ENCODE results near the gene CEP170. TPM values are rescaled to one million over a fixed set of nuclear protein-coding genes. Genes with fewer than 3 reads are reported as not detected.
A peak's percentile ranks its signal among the peaks of the same experiment; 100 is the strongest.

Gene CEP170
- total RNA-seq, 4 donors from 2014 or later, result 40.3 to 114 (median 55.6) TPM

DNA sequence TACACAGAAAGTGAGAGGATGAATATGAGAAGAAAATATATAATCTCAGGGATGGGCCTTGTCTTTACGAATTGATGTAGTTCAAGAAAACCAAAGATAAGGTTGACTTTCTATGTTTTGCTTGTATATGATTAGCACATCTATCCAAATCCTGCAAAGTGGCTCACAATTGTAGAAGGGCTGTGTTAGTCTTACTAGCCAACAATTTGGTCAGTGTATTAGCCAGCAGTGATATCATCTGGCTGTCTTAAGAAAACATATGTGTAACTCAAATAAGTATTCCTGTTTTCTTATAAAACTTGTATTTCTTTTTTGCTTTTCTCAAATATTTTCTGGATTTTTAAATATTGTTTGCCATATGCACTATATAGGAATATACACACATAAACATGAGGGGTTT is 6.3 kb upstream of the CEP170 start:
- peaks cover 0 to 6% of the 10 kb centered on the region in 2 donors for H3K4me1 ChIP-seq
- TF ChIP-seq, protein P1, sequence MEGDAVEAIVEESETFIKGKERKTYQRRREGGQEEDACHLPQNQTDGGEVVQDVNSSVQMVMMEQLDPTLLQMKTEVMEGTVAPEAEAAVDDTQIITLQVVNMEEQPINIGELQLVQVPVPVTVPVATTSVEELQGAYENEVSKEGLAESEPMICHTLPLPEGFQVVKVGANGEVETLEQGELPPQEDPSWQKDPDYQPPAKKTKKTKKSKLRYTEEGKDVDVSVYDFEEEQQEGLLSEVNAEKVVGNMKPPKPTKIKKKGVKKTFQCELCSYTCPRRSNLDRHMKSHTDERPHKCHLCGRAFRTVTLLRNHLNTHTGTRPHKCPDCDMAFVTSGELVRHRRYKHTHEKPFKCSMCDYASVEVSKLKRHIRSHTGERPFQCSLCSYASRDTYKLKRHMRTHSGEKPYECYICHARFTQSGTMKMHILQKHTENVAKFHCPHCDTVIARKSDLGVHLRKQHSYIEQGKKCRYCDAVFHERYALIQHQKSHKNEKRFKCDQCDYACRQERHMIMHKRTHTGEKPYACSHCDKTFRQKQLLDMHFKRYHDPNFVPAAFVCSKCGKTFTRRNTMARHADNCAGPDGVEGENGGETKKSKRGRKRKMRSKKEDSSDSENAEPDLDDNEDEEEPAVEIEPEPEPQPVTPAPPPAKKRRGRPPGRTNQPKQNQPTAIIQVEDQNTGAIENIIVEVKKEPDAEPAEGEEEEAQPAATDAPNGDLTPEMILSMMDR (IDR thresholded peaks at IDR 0.05), result no peak
- TF ChIP-seq POLR2A (IDR thresholded peaks at IDR 0.05), result no peak
- H3K4me3 ChIP-seq, result no peak overlapping the region
- no peak overlapping the region for H3K27ac ChIP-seq
- no peaks in the 10 kb centered on the region for H3K36me3 ChIP-seq
- DNase-seq, result no peak
- intact Hi-C loops (cut with DNase I; ENCODE audit: low total_unique reads), result no loop called here
- H3K27me3 ChIP-seq, result no peaks in the 10 kb centered on the region
- no peaks in the 10 kb centered on the region for H3K9me3 ChIP-seq

DNA sequence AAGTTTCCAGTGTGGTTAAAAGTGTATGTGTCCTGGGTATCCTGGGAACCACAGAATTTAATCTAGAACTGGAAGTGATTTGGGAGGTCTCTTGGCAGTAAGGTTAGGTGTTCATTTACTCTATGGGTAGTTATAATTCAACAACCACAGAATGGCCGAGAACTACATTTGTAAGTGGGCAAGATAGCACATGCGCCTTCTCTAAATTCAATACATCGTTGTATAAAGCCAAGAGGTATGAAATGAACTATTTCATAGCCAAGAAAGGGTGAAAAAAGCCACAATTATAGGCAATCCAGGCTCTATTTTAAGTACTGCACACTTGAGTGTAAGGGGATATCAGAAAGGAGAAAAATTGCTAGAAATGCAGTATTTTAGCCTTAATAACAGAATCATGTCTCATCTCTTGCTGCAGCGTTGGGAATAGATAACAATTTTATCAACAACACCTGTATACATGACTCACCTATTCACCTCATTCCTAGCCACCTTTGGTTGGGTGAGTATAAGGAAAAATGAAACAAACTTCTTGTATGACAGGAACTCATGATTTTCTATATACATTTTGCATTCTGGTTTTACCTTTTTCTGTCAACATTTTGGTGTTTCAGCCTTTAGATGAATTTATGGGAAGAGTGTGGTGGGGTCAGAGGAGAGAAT is 5.3 kb upstream of the CEP170 start:
- H3K36me3 ChIP-seq, result no peaks in the 10 kb centered on the region
- intact Hi-C loops (cut with DNase I; ENCODE audit: low total_unique reads), result no loop called here
- no peak overlapping the region for H3K27ac ChIP-seq
- no peaks in the 10 kb centered on the region for H3K27me3 ChIP-seq
- no peaks in the 10 kb centered on the region for H3K9me3 ChIP-seq
- H3K4me1 ChIP-seq, result peaks cover 0 to 6% of the 10 kb centered on the region in 2 donors
- TF ChIP-seq, protein P1 (IDR thresholded peaks at IDR 0.05), result no peak
- TF ChIP-seq POLR2A (IDR thresholded peaks at IDR 0.05), result no peak
- no peak for DNase-seq
- H3K4me3 ChIP-seq, result no peak overlapping the region

DNA sequence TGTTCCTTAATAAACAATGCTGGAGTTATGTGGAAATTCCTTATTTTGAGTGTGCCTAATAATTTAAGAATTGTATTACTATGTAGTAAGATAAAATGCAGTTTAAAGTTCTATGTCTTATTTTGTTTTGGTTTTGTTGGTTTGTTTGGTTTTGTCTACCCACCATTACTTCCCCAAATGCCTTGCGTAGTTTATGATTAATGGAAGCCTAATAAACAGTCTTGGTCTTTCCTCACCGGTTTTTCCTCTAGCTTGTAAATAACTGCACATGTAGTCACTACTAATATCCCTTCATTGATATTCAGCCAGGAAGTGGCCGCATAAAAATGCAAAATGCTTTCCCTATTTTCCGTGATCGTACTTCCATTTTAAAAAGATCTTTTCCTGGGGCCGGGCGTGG is 3.6 kb upstream of the CEP170 start:
- Histone ChIP-seq H3K4me3 (no peak overlapping the region), H3K4me1 (peaks cover 0 to 6% of the 10 kb centered on the region in 2 donors), H3K9me3 (no peaks in the 10 kb centered on the region), H3K27ac (no peak overlapping the region), H3K27me3 (no peaks in the 10 kb centered on the region), H3K36me3 (no peaks in the 10 kb centered on the region)
- TF ChIP-seq, protein P1 (IDR thresholded peaks at IDR 0.05), result no peak
- no peak for TF ChIP-seq POLR2A (IDR thresholded peaks at IDR 0.05)
- intact Hi-C loops (cut with DNase I; ENCODE audit: low total_unique reads), result no loop called here
- no peak for DNase-seq

DNA sequence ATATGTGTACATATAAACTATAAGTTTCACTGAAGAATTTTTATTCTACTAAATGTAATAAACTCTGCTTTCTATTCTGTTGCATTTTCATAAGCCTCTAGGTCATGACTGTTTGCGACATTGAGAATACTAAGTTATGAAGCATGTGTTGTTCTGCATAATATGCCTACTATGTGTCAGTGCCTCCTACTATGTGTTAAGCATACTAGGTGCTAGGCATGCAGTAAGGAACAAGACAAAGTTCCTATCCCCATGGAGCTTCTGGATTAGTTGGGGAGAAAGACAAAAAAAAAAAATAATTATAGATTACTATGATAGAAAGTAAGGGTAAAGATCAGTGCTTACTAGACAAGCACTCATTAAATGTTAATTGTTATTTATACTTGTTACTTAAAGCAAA is 2.1 kb upstream of the CEP170 start:
- no peak for DNase-seq
- Histone ChIP-seq H3K27ac (peak overlapping the region in 1 of 2 donors; percentile 96), H3K27me3 (no peaks in the 10 kb centered on the region), H3K4me3 (peak overlapping the region in 1 of 2 donors; percentile 73), H3K36me3 (no peaks in the 10 kb centered on the region), H3K9me3 (no peaks in the 10 kb centered on the region), H3K4me1 (peaks cover 0 to 6% of the 10 kb centered on the region in 2 donors)
- TF ChIP-seq POLR2A (IDR thresholded peaks at IDR 0.05), result no peak
- TF ChIP-seq, protein P1 (IDR thresholded peaks at IDR 0.05), result no peak
- intact Hi-C loops (cut with DNase I; ENCODE audit: low total_unique reads), result no loop called here

DNA sequence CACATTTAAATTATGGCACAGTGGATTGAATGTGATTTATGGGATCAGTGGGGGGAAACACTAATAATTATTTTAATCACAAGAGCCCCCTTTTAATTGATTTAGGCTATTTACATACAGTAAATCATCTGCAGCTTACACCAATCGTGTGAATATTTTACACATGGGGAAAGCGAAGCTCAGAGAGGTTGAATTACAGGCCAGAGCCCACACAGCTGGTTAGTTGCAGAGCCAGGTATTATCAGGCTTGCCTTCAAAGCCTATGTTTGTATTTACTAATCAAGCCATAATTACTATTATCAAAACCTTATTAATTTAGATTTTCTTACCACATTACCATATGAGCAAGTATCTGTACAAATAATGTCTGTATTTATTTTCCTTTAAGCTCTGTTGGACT is 1.5 kb upstream of the CEP170 start:
- TF ChIP-seq POLR2A (IDR thresholded peaks at IDR 0.05), result no peak
- TF ChIP-seq, protein P1 (IDR thresholded peaks at IDR 0.05), result no peak
- intact Hi-C loops (cut with DNase I; ENCODE audit: low total_unique reads), result no loop called here
- Histone ChIP-seq H3K36me3 (no peaks in the 10 kb centered on the region), H3K27ac (peak overlapping the region; percentile 91 to 96), H3K27me3 (no peaks in the 10 kb centered on the region), H3K4me1 (peaks cover 0 to 6% of the 10 kb centered on the region in 2 donors), H3K9me3 (no peaks in the 10 kb centered on the region), H3K4me3 (peak overlapping the region; percentile 73 to 82)
- DNase-seq, result no peak

All from uterus (tissue), 4 donors.